Progenitor cell of endocrine pancreas (in vitro differentiated cells): ENCODE measurements around the gene FOXJ2. TPM values are rescaled to one million over a fixed set of nuclear protein-coding genes. Genes with fewer than 3 reads are reported as not detected.

Source experiments
- DNase-seq: peaks from one replicate; pipeline ENCODE4 v3.0.0; 2021; ENCODE audit warnings: low spot score; ENCODE audit not compliant: unreplicated experiment
- H3K27ac Mint-ChIP-seq: 2 replicates; pipeline ENCODE4 v1.8.0; 2021; ENCODE audit warnings: mild to moderate bottlenecking, moderate library complexity, mixed read lengths
- H3K27me3 Mint-ChIP-seq: 2 replicates; pipeline ENCODE4 v1.8.0; 2021; ENCODE audit warnings: mixed read lengths
- H3K36me3 Mint-ChIP-seq: 2 replicates; pipeline ENCODE4 v1.8.0; 2022; ENCODE audit warnings: mixed read lengths; ENCODE audit not compliant: insufficient read depth
- H3K4me1 Mint-ChIP-seq: 2 replicates; pipeline ENCODE4 v1.8.0; 2021; ENCODE audit warnings: low read depth, mixed read lengths
- H3K4me3 Mint-ChIP-seq: 2 replicates; pipeline ENCODE4 v1.8.0; 2021; ENCODE audit warnings: low read depth, mild to moderate bottlenecking, moderate library complexity, mixed read lengths
- H3K9me3 Mint-ChIP-seq: 2 replicates; pipeline ENCODE4 v1.8.0; 2021; ENCODE audit warnings: low read depth, mixed read lengths
- CTCF ChIP-seq: fragments of 200-600 bp; sonication (generic); IDR thresholded peaks from one replicate; pipeline ENCODE4 v1.5.0; 2021; ENCODE audit warnings: antibody characterized with exemption, mild to moderate bottlenecking; ENCODE audit not compliant: unreplicated experiment
- total RNA-seq: library from RNA; stranded (reverse); gene quantifications from 2 replicates; pipeline ENCODE4 v1.2.1, GENCODE V29; 2021

The FOXJ2 gene
- total RNA-seq, 1 donor from 2014 or later = 20.8 TPM

GRCh38 chr12:8050600-8051250 lies 18.2 kb downstream of the FOXJ2 start:
- no peak for TF ChIP-seq CTCF
- peaks cover 29% of the 10 kb centered on the region for H3K36me3 Mint-ChIP-seq
- no peaks in the 10 kb centered on the region for H3K27me3 Mint-ChIP-seq
- no peak overlapping the region for H3K4me3 Mint-ChIP-seq
- H3K9me3 Mint-ChIP-seq = no peaks in the 10 kb centered on the region
- H3K4me1 Mint-ChIP-seq = no peaks in the 10 kb centered on the region
- no peak overlapping the region for H3K27ac Mint-ChIP-seq
- no peak for DNase-seq

GRCh38 chr12:8052679-8053078 lies 20.2 kb downstream of the FOXJ2 start:
- Mint-ChIP-seq H3K27ac (no peak overlapping the region), H3K4me3 (no peak overlapping the region), H3K4me1 (no peaks in the 10 kb centered on the region), H3K27me3 (no peaks in the 10 kb centered on the region), H3K36me3 (peaks cover 19% of the 10 kb centered on the region), H3K9me3 (no peaks in the 10 kb centered on the region)
- TF ChIP-seq CTCF = no peak
- DNase-seq = no peak

GRCh38 chr12:8054816-8055215 lies 22.3 kb downstream of the FOXJ2 start:
- Mint-ChIP-seq H3K4me3 (no peak overlapping the region), H3K27ac (no peak overlapping the region), H3K4me1 (no peaks in the 10 kb centered on the region), H3K36me3 (peaks cover 6% of the 10 kb centered on the region), H3K27me3 (no peaks in the 10 kb centered on the region), H3K9me3 (no peaks in the 10 kb centered on the region)
- no peak for TF ChIP-seq CTCF
- DNase-seq = no peak

- H3K27ac Mint-ChIP-seq = no peak overlapping the region
- no peak for DNase-seq
- no peak for TF ChIP-seq CTCF
- H3K36me3 Mint-ChIP-seq = peaks cover 6% of the 10 kb centered on the region
- H3K4me3 Mint-ChIP-seq = no peak overlapping the region
- no peaks in the 10 kb centered on the region for H3K9me3 Mint-ChIP-seq
- no peaks in the 10 kb centered on the region for H3K27me3 Mint-ChIP-seq
- H3K4me1 Mint-ChIP-seq = no peaks in the 10 kb centered on the region
Measured at GRCh38 chr12:8057306-8057705, 24.8 kb downstream of the FOXJ2 start.

GRCh38 chr12:8057839-8058238 lies 25.3 kb downstream of the FOXJ2 start:
- Mint-ChIP-seq H3K27ac (no peak overlapping the region), H3K9me3 (no peaks in the 10 kb centered on the region), H3K4me1 (no peaks in the 10 kb centered on the region), H3K36me3 (peaks cover 2% of the 10 kb centered on the region), H3K4me3 (no peak overlapping the region), H3K27me3 (no peaks in the 10 kb centered on the region)
- TF ChIP-seq CTCF = no peak
- DNase-seq = no peak
